Endodermal cell (in vitro differentiated cells): Measurements from ENCODE around the gene IFIT1B. TPM values are rescaled to one million over a fixed set of nuclear protein-coding genes. Genes with fewer than 3 reads are reported as not detected.

Source experiments
- DNase-seq: peaks from one replicate; pipeline ENCODE4 v3.0.0-alpha.2; 2017
- H3K27ac ChIP-seq: 2 replicates; pipeline ENCODE4 v1.5.1; 2013; ENCODE audit warnings: mild to moderate bottlenecking, low read depth, low read length, moderate library complexity
- H3K27me3 ChIP-seq: 2 replicates; pipeline ENCODE4 v1.6.1; 2013; ENCODE audit warnings: mild to moderate bottlenecking, low read length, moderate library complexity; ENCODE audit not compliant: insufficient read depth, control insufficient read depth, poor library complexity, severe bottlenecking
- H3K36me3 ChIP-seq: 2 replicates; pipeline ENCODE4 v1.7.0; 2013; ENCODE audit warnings: mild to moderate bottlenecking, low read length, moderate library complexity; ENCODE audit not compliant: control insufficient read depth, insufficient read depth
- H3K4me1 ChIP-seq: one replicate; pipeline ENCODE4 v1.7.0; 2013; ENCODE audit warnings: low read length; ENCODE audit not compliant: control insufficient read depth, insufficient read depth
- H3K4me3 ChIP-seq: 2 replicates; pipeline ENCODE4 v1.5.1; 2013; ENCODE audit warnings: mild to moderate bottlenecking, low read length, moderate library complexity
- H3K9ac ChIP-seq: 2 replicates; pipeline ENCODE4 v1.6.1; 2013; ENCODE audit warnings: mild to moderate bottlenecking, low read length, moderate library complexity; ENCODE audit not compliant: poor library complexity, severe bottlenecking; ENCODE audit errors: extremely low read depth
- H3K9me3 ChIP-seq: 2 replicates; pipeline ENCODE4 v1.6.1; 2013; ENCODE audit warnings: mild to moderate bottlenecking, low read length, moderate library complexity; ENCODE audit not compliant: control insufficient read depth
- H3K27ac Mint-ChIP-seq: 2 replicates; pipeline ENCODE4 v1.8.0; 2020; ENCODE audit warnings: mixed read lengths
- H3K27me3 Mint-ChIP-seq: 2 replicates; pipeline ENCODE4 v1.8.0; 2021; ENCODE audit warnings: mild to moderate bottlenecking, mixed read lengths; ENCODE audit not compliant: insufficient read depth
- H3K36me3 Mint-ChIP-seq: 2 replicates; pipeline ENCODE4 v1.8.0; 2020; ENCODE audit warnings: low read depth, mixed read lengths
- H3K4me1 Mint-ChIP-seq: 2 replicates; pipeline ENCODE4 v1.8.0; 2020; ENCODE audit warnings: mixed read lengths
- H3K4me3 Mint-ChIP-seq: 2 replicates; pipeline ENCODE4 v1.8.0; 2020; ENCODE audit warnings: mild to moderate bottlenecking, moderate library complexity, mixed read lengths
- H3K9me3 Mint-ChIP-seq: 2 replicates; pipeline ENCODE4 v1.8.0; 2020; ENCODE audit warnings: mild to moderate bottlenecking, mixed read lengths
- CTCF ChIP-seq: fragments of 200-600 bp; sonication (generic); conservative IDR thresholded peaks from 2 replicates; pipeline ENCODE4 v1.5.0; 2021; ENCODE audit warnings: antibody characterized with exemption, mild to moderate bottlenecking
- WGBS, 2 experiments: methylation state at CpG; one replicate each; pipeline versions ENCODE4 v1.1.5 to v1.1.7; 2013; ENCODE audit warnings: missing lambda C conversion rate in 2 of 2, mixed read lengths in 1 of 2; ENCODE audit not compliant: insufficient coverage in 1 of 2, insufficient read length in 1 of 2; 5-methylcytosine and 5-hydroxymethylcytosine counted together
- total RNA-seq, 2 donors: library from RNA; stranded (reverse); fragmentation: NEBNext Ultra II Directional in 1 of 2; extraction: Animal tissue kit (Norgen Biotek cat#: 25700) in 1 of 2; gene quantifications; 2 replicates in 1 of 2; 3 replicates in 1 of 2; pipeline ENCODE4 v1.2.1, GENCODE V29; 2021

Gene IFIT1B
- total RNA-seq, 2 donors from 2014 or later: not detected

DNA sequence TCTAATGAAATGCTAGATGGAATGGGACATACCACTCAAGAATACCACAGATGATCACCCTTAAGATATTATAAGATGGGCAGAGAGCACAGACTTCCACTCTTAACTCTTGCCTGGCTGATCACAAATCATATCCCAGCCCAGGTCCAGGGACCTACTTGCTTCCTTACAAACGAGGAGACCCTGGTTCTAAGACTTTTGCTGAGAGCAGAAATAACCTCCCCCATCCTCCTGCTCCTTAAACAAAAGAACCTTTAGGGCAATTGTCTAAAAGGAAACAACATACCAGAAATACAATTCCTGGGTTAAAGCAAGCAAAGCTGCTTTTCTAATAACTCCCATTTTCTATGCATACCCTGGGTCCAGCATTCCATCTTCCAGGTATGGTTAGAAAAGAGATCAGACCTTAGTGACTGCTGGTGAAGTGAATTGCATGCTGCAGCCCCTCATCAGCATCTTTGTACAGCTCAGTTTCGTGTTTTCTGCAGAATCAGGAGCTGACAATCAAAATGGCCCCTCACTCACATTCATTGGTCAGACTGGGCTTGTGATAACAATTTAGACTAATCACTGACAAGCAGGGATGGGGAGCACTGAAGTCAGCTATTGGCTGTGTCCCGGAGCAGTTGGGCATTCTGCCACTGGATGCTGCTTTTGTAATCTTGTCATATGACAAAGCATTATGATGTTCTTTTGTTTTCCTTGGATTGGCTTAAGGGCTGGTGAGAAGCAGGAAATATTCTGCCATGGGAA is 35.5 kb upstream of the IFIT1B start:
- Mint-ChIP-seq H3K4me1 (peaks cover 17% of the 10 kb centered on the region), H3K27ac (no peak overlapping the region), H3K4me3 (no peak overlapping the region), H3K27me3 (no peaks in the 10 kb centered on the region), H3K36me3 (no peaks in the 10 kb centered on the region), H3K9me3 (no peaks in the 10 kb centered on the region)
- TF ChIP-seq CTCF: no peak
- H3K27ac ChIP-seq: no peak overlapping the region
- no peaks in the 10 kb centered on the region for H3K9me3 ChIP-seq
- no peak overlapping the region for H3K9ac ChIP-seq
- no peaks in the 10 kb centered on the region for H3K36me3 ChIP-seq
- WGBS, 2 experiments: 89 to 90% methylated on average over 1 to 3 of the region's 3 CpGs
- H3K4me1 ChIP-seq: no peaks in the 10 kb centered on the region
- H3K27me3 ChIP-seq: no peaks in the 10 kb centered on the region
- H3K4me3 ChIP-seq: no peak overlapping the region
- DNase-seq: no peak

DNA sequence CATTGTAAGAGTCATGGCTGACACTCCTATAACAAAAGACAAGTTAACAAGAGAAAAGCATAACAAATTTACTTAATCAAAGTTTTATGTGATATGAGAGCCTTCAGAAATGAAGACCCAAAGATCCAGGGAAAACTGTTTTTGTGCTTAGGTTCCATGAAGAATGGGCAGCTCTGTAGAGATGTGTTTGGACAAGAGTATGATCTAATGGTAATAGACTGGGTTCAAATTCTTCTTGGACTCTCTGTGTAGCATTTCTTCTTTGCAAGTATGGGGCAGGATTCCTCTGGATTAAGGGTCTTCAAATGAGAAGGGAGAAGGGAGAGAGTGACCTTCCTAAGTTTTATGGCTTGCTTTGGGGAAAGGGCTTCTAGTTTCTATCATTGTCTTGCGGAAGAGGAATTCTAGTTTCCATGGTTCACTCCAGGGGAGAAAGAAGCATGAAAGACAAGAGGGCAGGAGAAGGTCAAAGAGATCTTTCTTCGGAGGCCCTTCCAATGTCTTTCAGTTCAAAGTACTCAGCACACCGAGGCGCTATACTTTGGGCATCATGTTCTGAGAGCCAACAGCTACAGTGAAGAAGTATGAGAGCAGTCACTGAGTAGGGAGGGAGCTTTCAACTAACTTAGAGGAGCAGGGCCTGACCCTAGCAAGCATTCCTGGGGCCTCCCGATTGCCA is 34.6 kb upstream of the IFIT1B start:
- H3K4me3 ChIP-seq: no peak overlapping the region
- Mint-ChIP-seq H3K4me1 (peaks cover 26% of the 10 kb centered on the region), H3K27ac (no peak overlapping the region), H3K9me3 (no peaks in the 10 kb centered on the region), H3K27me3 (no peaks in the 10 kb centered on the region), H3K36me3 (no peaks in the 10 kb centered on the region), H3K4me3 (no peak overlapping the region)
- WGBS, 2 experiments: 80 to 93% methylated on average over 2 to 5 of the region's 5 CpGs
- peaks cover under 1% of the 10 kb centered on the region for H3K4me1 ChIP-seq
- no peaks in the 10 kb centered on the region for H3K27me3 ChIP-seq
- DNase-seq: no peak
- no peak for TF ChIP-seq CTCF
- H3K36me3 ChIP-seq: no peaks in the 10 kb centered on the region
- peak overlapping the region; percentile 32 for H3K27ac ChIP-seq
- H3K9me3 ChIP-seq: no peaks in the 10 kb centered on the region
- no peak overlapping the region for H3K9ac ChIP-seq

GRCh38 chr10:89344156-89344555 is 33.7 kb upstream of the IFIT1B start:
- DNase-seq: no peak
- TF ChIP-seq CTCF: no peak
- Histone ChIP-seq H3K9ac (no peak overlapping the region), H3K27me3 (no peaks in the 10 kb centered on the region), H3K27ac (no peak overlapping the region), H3K4me3 (no peak overlapping the region), H3K36me3 (no peaks in the 10 kb centered on the region), H3K4me1 (peaks cover 5% of the 10 kb centered on the region), H3K9me3 (no peaks in the 10 kb centered on the region)
- H3K27me3 Mint-ChIP-seq: no peaks in the 10 kb centered on the region
- H3K9me3 Mint-ChIP-seq: no peaks in the 10 kb centered on the region
- H3K4me3 Mint-ChIP-seq: no peak overlapping the region
- no peaks in the 10 kb centered on the region for H3K36me3 Mint-ChIP-seq
- H3K27ac Mint-ChIP-seq: no peak overlapping the region
- H3K4me1 Mint-ChIP-seq: peaks cover 35% of the 10 kb centered on the region
- 89% methylated on average over 2 of the region's 2 CpGs; no CpG with 5 or more reads in 1 of the 2 experiments for WGBS, 2 experiments
